Measurements from ENCODE around the gene OR6Y1. TPM values are rescaled to one million over a fixed set of nuclear protein-coding genes. Genes with fewer than 3 reads are reported as not detected.

OR6Y1 gene
- total and polyA plus RNA-seq, 2 of the 4 experiments (the other 2 are of a cell fraction) = not detected

- Histone ChIP-seq H4K91ac (ENCODE audit: insufficient read depth, low read depth, low read length) (no peak overlapping the region), H3K4me1 (ENCODE audit: control insufficient read depth, insufficient read depth, low read length) (no peaks in the 10 kb centered on the region), H2AFZ (replicated peaks; ENCODE audit: low read length, poor library complexity) (no peak overlapping the region), H3K27me3 (ENCODE audit: control insufficient read depth, insufficient read depth, low read length) (no peaks in the 10 kb centered on the region), H3K79me1 (ENCODE audit: low read depth in 1 of 2, low read length in 2 of 2) (no peaks in the 10 kb centered on the region), H3K23ac (ENCODE audit: low read depth, low read length) (no peak overlapping the region), H2BK5ac (ENCODE audit: low read depth, low read length, poor library complexity, severe bottlenecking) (no peak overlapping the region), H2BK20ac (ENCODE audit: low read depth, low read length) (no peak overlapping the region), H3K18ac (ENCODE audit: low read depth, low read length) (no peak overlapping the region), H3K14ac (replicated peaks; ENCODE audit: low read depth, low read length) (no peak overlapping the region), H3K36me3 (ENCODE audit: control insufficient read depth, insufficient read depth, low read length) (no peaks in the 10 kb centered on the region), H3K27ac (ENCODE audit: insufficient read depth, low read length) (no peak overlapping the region), H2BK15ac (ENCODE audit: low read depth, low read length) (no peak overlapping the region), H2AK5ac (ENCODE audit: low read depth, low read length) (no peak overlapping the region), H3K4ac (ENCODE audit: low read depth, low read length) (no peak overlapping the region), H3K9me1 (ENCODE audit: insufficient read depth, low read length) (no peaks in the 10 kb centered on the region), H4K20me1 (ENCODE audit: insufficient read depth, low read length) (no peaks in the 10 kb centered on the region), H2BK120ac (ENCODE audit: low read depth, low read length) (no peak overlapping the region), H3K9me3 (ENCODE audit: control insufficient read depth, insufficient read depth, low read length) (no peaks in the 10 kb centered on the region), H3K4me2 (ENCODE audit: low read depth, low read length) (no peak overlapping the region), H3K56ac (ENCODE audit: extremely low read depth, insufficient read depth, low read length) (no peak overlapping the region), H2AK9ac (replicated peaks; ENCODE audit: low read depth, low read length, poor library complexity) (no peak overlapping the region), H3K9ac (ENCODE audit: low read depth, low read length) (no peak overlapping the region), H3K4me3 (ENCODE audit: insufficient read depth, low read depth, low read length) (no peak overlapping the region), H4K8ac (ENCODE audit: low read depth in 2 of 2, low read length in 2 of 2) (no peak overlapping the region), H4K5ac (ENCODE audit: low read depth, low read length) (no peak overlapping the region)
- ATAC-seq (ENCODE audit: low read depth) (no peak), DNase-seq (no peak)
- no CpG with 5 or more reads among the region's 2 CpGs for WGBS, 2 experiments (ENCODE audit: extremely low coverage in 2 of 2, insufficient read length in 1 of 2)
- CTCF ChIA-PET = interaction anchor here (1.1 kb wide), 1 partner anchor 24 kb away, joined by 3 read pairs; no protein-coding TSS in a partner anchor
- no TSS peak for BruUV-seq (replicated peaks)
- TF ChIP-seq RAD21 (IDR thresholded peaks at IDR 0.05; ENCODE audit: low read length) (no peak), POLR2A (IDR thresholded peaks at IDR 0.05; ENCODE audit: low read depth, low read length) (no peak), NFE2L2 (IDR thresholded peaks at IDR 0.05; ENCODE audit: low read depth, low read length) (no peak), CEBPB (IDR thresholded peaks at IDR 0.05; ENCODE audit: low read depth, low read length) (no peak), ELK1 (IDR thresholded peaks at IDR 0.05; ENCODE audit: borderline replicate concordance, low read depth, low read length) (no peak), MAZ (IDR thresholded peaks at IDR 0.05; ENCODE audit: borderline replicate concordance, low read depth, low read length) (no peak), MAFK (IDR thresholded peaks at IDR 0.05; ENCODE audit: low read depth, low read length) (no peak), SMC3 (IDR thresholded peaks at IDR 0.05; ENCODE audit: low read depth, low read length) (no peak), FOS (IDR thresholded peaks at IDR 0.05; ENCODE audit: low read depth, low read length) (no peak), CTCF (conservative IDR thresholded peaks at IDR 0.05; ENCODE audit: low read depth, low read length) (no peak), CHD1 (IDR thresholded peaks at IDR 0.05; ENCODE audit: low read depth, low read length) (no peak), RFX5 (IDR thresholded peaks at IDR 0.05; ENCODE audit: low read depth, low read length) (no peak), MXI1 (IDR thresholded peaks at IDR 0.05; ENCODE audit: borderline replicate concordance, low read depth, low read length) (no peak), USF2 (IDR thresholded peaks at IDR 0.05; ENCODE audit: low read depth, low read length) (no peak), RCOR1 (IDR thresholded peaks at IDR 0.05; ENCODE audit: insufficient replicate concordance, low read length) (no peak), BHLHE40 (IDR thresholded peaks at IDR 0.05; ENCODE audit: low read depth, low read length) (no peak)
- dilution Hi-C loops (cut with HindIII; ENCODE audit: low sequenced_read_pairs, unreplicated experiment) = no loop called here
- intact Hi-C loops (cut with micrococcal nuclease) = loop anchor here (10.0 kb wide), 2 partner anchors 553 to 557 kb away; partner anchors contain the start of gene AIM2
- POLR2A ChIA-PET (ENCODE audit: unreplicated experiment) = no interaction called here
- in situ Hi-C loops (cut with MboI; ENCODE audit: low sequenced_read_pairs) = no loop called here
Observed at GRCh38 chr1:158521666-158522058, 32.5 kb downstream of the OR6Y1 start.

Data from IMR-90 (cell line).